ENCODE results near the gene ATP2B3.

The ATP2B3 gene

DNA sequence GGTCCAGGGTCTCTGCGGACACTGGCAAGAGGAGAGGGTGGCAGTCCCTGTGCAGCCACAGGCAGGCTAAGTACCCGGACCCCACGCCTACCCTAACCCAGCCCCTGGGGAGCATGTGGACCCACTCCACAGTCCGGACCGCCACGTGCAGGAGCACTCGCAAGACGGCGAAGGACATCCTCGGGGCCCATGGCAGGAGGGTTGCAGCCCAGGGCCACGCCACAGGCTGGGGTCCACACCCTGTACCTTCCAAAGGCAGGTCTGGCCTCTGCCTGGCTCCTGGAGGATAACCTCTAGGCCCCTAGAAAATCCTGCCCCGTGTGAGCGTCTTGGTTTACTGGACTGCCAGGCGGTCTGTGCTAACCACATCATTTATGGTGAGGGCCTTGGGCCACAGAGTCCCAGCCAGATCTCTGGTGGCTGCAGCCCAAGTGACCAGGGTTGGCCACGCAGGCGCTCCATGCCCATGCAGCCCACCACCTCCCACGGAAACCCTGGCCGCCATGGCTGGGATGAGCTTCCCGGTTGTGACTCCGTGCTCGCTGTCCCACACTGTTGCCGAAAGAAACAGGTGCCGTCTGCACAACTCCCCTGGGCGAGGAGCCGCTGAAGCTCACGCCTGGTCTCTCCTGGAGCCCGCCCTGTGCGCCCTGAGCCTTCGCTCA, 71.5 kb downstream of the ATP2B3 start:
- H3K27ac ChIP-seq, result no peak overlapping the region
- H3K9me3 ChIP-seq (ENCODE audit: low read depth, low read length), result no peaks in the 10 kb centered on the region
- no peak for DNase-seq (ENCODE audit: low read depth, low spot score)
- TF ChIP-seq EZH2 (IDR thresholded peaks at IDR 0.05) (no peak), FOXP2 (optimal IDR thresholded peaks at IDR 0.05; ENCODE audit: control extremely low read depth, extremely low read length, insufficient read depth) (no peak), POLR2AphosphoS5 (IDR thresholded peaks at IDR 0.05; ENCODE audit: borderline replicate concordance, low read depth, low read length) (no peak)
- H3K4me3 ChIP-seq, result no peak overlapping the region
- no peak overlapping the region for H3K9ac ChIP-seq (ENCODE audit: insufficient read length)
- H3K36me3 ChIP-seq (ENCODE audit: insufficient read depth, low read length), result peaks cover 4% of the 10 kb centered on the region; the same call in 1 of the 2 replicates

DNA sequence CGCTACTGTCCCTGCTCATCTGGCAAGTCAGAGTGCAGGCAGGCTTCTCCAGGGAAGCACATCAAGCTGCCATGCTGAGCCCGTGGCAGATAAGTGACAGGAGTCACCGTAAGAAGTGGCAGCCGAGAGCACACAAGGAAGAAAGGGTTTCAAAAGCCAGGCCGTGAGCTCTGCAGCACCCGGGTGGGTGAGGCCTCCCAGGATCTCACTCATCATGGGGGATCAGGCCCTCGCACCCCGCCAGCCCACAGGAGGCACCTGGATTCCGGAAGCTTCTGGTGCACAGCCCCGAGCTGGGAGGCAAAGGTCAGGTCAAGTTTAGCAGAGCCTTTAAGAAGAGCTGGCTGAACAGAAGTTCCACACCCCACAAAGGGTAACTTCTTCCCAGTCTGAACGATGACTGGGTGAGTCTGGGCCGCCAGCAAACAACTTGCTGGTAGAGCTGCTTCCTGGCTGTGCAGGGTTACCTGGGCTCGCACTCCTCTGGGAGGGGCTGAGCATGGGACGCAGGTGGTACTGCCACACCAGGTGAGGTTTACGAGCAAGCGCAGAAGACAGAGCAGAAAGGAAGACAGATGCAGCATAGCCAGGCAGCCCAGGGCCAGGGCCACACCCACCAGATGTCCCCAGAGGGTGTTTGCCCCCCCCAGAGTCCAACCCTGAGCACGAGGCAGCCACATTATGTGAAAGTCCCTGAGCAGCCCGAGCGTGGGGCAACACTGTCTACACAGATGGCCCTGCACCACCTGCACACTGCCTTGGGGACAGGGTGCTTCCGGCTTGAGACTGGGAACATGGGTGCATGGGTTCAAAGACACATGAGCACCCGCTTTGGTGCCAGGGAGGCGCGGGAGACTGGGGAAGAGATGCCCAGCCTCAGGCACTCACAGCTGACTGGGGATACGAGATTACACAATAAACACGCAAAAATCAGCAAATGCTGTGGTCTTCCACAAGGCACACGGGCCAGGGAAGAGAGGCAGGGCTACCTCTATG, 73.8 kb downstream of the ATP2B3 start:
- no peaks in the 10 kb centered on the region for H3K9me3 ChIP-seq (ENCODE audit: low read depth, low read length)
- no peak overlapping the region for H3K9ac ChIP-seq (ENCODE audit: insufficient read length)
- H3K4me3 ChIP-seq, result no peak overlapping the region
- no peak for TF ChIP-seq FOXP2 (optimal IDR thresholded peaks at IDR 0.05; ENCODE audit: control extremely low read depth, extremely low read length, insufficient read depth)
- no peak for TF ChIP-seq EZH2 (IDR thresholded peaks at IDR 0.05)
- no peak for TF ChIP-seq POLR2AphosphoS5 (IDR thresholded peaks at IDR 0.05; ENCODE audit: borderline replicate concordance, low read depth, low read length)
- no peak for DNase-seq (ENCODE audit: low read depth, low spot score)
- H3K27ac ChIP-seq, result no peak overlapping the region
- H3K36me3 ChIP-seq (ENCODE audit: insufficient read depth, low read length), result peaks cover 4% of the 10 kb centered on the region; the same call in 1 of the 2 replicates

- TF ChIP-seq FOXP2 (optimal IDR thresholded peaks at IDR 0.05; ENCODE audit: control extremely low read depth, extremely low read length, insufficient read depth) (no peak), EZH2 (IDR thresholded peaks at IDR 0.05) (no peak), POLR2AphosphoS5 (IDR thresholded peaks at IDR 0.05; ENCODE audit: borderline replicate concordance, low read depth, low read length) (no peak)
- Histone ChIP-seq H3K9ac (ENCODE audit: insufficient read length) (no peak overlapping the region), H3K27ac (no peak overlapping the region), H3K9me3 (ENCODE audit: low read depth, low read length) (no peaks in the 10 kb centered on the region), H3K36me3 (ENCODE audit: insufficient read depth, low read length) (peaks cover 4% of the 10 kb centered on the region; the same call in 1 of the 2 replicates), H3K4me3 (no peak overlapping the region)
- no peak for DNase-seq (ENCODE audit: low read depth, low spot score)
Observed at GRCh38 chrX:153592091-153592833, 74.8 kb downstream of the ATP2B3 start.

DNA sequence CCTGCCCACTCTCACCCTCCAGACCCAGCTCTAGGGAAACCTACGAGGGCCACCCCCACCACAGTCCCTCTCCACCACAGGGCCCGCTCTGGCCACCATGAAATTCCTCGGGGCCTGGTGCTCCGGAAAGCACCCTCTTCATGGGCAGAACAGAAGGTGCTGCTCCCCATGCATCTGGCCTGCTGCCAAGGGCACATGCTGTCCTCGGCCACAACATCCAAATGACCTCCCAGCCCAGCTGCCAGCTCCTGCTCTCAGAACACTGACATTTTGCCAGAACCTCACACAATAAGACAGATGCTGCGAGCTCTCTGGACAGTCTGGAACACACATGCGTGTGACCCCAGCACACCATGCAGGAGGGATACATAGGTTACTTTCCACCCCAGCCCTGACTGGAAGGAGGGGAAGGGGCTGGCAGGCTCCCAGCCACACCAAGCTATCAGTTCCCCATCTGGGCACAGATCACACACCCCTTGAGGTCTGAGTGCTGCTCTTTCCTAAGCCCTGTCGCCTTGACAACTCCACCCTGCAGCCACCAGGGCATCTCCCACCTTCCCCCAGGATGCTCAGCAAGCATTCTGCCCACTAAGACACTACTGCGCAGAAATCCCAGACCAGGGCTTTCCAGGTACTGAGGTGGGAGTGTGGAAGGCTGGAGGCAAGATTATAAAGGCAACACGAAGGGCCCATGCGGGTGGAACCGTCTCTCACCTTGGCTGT, 75.7 kb downstream of the ATP2B3 start:
- H3K9me3 ChIP-seq (ENCODE audit: low read depth, low read length), result no peaks in the 10 kb centered on the region
- no peak overlapping the region for H3K27ac ChIP-seq
- no peak for DNase-seq (ENCODE audit: low read depth, low spot score)
- no peaks in the 10 kb centered on the region; the same call in 1 of the 2 replicates for H3K36me3 ChIP-seq (ENCODE audit: insufficient read depth, low read length)
- no peak overlapping the region for H3K4me3 ChIP-seq
- TF ChIP-seq EZH2 (IDR thresholded peaks at IDR 0.05) (no peak), POLR2AphosphoS5 (IDR thresholded peaks at IDR 0.05; ENCODE audit: borderline replicate concordance, low read depth, low read length) (no peak), FOXP2 (optimal IDR thresholded peaks at IDR 0.05; ENCODE audit: control extremely low read depth, extremely low read length, insufficient read depth) (no peak)
- H3K9ac ChIP-seq (ENCODE audit: insufficient read length), result no peak overlapping the region

DNA sequence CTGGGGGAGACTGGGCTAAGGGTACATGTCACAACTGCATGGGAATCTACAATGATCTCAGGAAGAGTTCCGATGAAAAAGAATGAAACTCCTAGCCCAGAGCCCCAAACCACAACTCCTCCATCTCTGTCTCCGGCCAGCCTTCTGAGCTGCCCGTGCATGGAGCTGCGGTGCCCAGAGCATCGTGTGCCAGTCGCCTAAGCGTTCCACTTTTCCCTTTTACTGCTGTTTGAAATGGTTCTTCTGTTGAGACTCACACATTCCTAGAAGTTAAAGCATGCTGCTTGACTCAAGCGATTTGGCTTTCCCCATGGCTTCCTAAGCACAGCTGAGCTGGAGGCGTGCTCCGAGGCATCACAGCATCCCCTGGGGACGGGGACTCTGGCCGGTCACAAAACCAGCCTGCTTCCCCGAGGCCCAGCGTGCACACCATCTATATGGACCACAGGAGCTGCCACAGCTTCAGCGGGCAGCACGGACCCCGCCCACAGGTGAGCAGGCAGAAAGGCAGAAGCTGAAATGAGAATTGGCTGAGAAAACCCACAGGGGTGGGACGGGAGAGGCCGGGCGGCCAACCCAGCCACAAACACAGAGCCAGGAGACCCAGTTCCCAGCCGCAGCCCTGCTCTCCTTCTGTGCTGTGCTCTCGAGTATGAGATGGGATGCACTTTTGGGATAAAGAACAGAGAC, 76.5 kb downstream of the ATP2B3 start:
- Histone ChIP-seq H3K27ac (no peak overlapping the region), H3K36me3 (ENCODE audit: insufficient read depth, low read length) (no peaks in the 10 kb centered on the region; the same call in 1 of the 2 replicates), H3K4me3 (no peak overlapping the region), H3K9ac (ENCODE audit: insufficient read length) (no peak overlapping the region), H3K9me3 (ENCODE audit: low read depth, low read length) (no peaks in the 10 kb centered on the region)
- DNase-seq (ENCODE audit: low read depth, low spot score), result no peak
- TF ChIP-seq FOXP2 (optimal IDR thresholded peaks at IDR 0.05; ENCODE audit: control extremely low read depth, extremely low read length, insufficient read depth) (no peak), EZH2 (IDR thresholded peaks at IDR 0.05) (no peak), POLR2AphosphoS5 (IDR thresholded peaks at IDR 0.05; ENCODE audit: borderline replicate concordance, low read depth, low read length) (no peak)

DNA sequence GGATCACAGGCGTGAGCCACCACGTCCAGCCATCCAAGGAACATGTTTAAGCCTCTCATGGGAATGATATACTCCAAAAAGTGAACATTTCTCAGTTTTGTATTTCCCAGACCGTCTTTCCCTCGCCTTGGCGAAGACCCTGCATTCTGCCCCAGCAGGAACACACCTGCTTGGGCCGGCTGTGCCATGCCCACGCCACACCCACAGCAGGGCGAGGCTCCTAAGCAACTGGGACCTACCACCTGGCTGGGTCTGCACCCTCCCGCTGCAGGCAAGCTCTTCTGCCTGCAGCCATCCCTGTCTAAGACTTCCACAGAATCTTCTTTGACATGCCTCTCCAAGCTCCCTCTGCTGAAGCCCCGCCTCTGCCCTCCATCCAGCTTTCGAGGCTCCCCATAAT, 77.9 kb downstream of the ATP2B3 start:
- TF ChIP-seq EZH2 (IDR thresholded peaks at IDR 0.05) (no peak), FOXP2 (optimal IDR thresholded peaks at IDR 0.05; ENCODE audit: control extremely low read depth, extremely low read length, insufficient read depth) (no peak), POLR2AphosphoS5 (IDR thresholded peaks at IDR 0.05; ENCODE audit: borderline replicate concordance, low read depth, low read length) (no peak)
- H3K36me3 ChIP-seq (ENCODE audit: insufficient read depth, low read length), result no peaks in the 10 kb centered on the region; the same call in 1 of the 2 replicates
- H3K9ac ChIP-seq (ENCODE audit: insufficient read length), result no peak overlapping the region
- H3K9me3 ChIP-seq (ENCODE audit: low read depth, low read length), result no peaks in the 10 kb centered on the region
- DNase-seq (ENCODE audit: low read depth, low spot score), result no peak
- no peak overlapping the region for H3K4me3 ChIP-seq
- no peak overlapping the region for H3K27ac ChIP-seq

Data from SK-N-MC (cell line).